RPMI7951 (cell line): Measurements from ENCODE around the gene ASRGL1. TPM values are rescaled to one million over a fixed set of nuclear protein-coding genes. Genes with fewer than 3 reads are reported as not detected.
A peak's percentile ranks its signal among the peaks of the same experiment; 100 is the strongest.
"Not testable (repeated sequence)": the region's sequence is repeated elsewhere in the genome, so short reads cannot be mapped to it uniquely, and the experiment has no call there.

Experiments used
- DNase-seq: peaks from one replicate; pipeline ENCODE4 v3.0.0-alpha.2; 2012; ENCODE audit warnings: low read depth
- total RNA-seq: library from RNA; depleted of rRNA; stranded (reverse); fragments of >200 nt; shearing (Covaris generic); gene quantifications from 2 replicates; pipeline ENCODE4 v1.2.3, GENCODE V29; 2014; rRNA removed

ASRGL1 gene
- 1.9 TPM in 2 replicates for total RNA-seq

GRCh38 chr11:62337303-62338181, at the start of gene ASRGL1:
ASRGL1 (plus strand) TSS chr11:62337448; CDS start chr11:62337978, 530 bp downstream.
- DNase-seq, result peak; percentile 59

- peak; percentile 33 for DNase-seq
Measured at GRCh38 chr11:62295504-62295903, 41.7 kb upstream of the ASRGL1 start.

GRCh38 chr11:62298975-62299374, 38.3 kb upstream of the ASRGL1 start, which contains the start of gene SCGB1D4:
SCGB1D4 (minus strand) TSS chr11:62299075; CDS start chr11:62299010, 65 bp downstream.
- DNase-seq, result no peak

- DNase-seq, result no peak
Measured at GRCh38 chr11:62306227-62306626, 31.0 kb upstream of the ASRGL1 start.

- DNase-seq, result no peak
Measured at GRCh38 chr11:62307950-62308349, 29.3 kb upstream of the ASRGL1 start.

GRCh38 chr11:62309991-62310390, 27.3 kb upstream of the ASRGL1 start:
- no peak for DNase-seq

GRCh38 chr11:62315431-62315830, 21.8 kb upstream of the ASRGL1 start:
- DNase-seq, result no peak

GRCh38 chr11:62322524-62322923, 14.7 kb upstream of the ASRGL1 start:
- no peak for DNase-seq

- peak; percentile 27 for DNase-seq
Measured at GRCh38 chr11:62324731-62325556, 12.3 kb upstream of the ASRGL1 start.

GRCh38 chr11:62325781-62326180, 11.5 kb upstream of the ASRGL1 start:
- DNase-seq, result not testable (repeated sequence)

GRCh38 chr11:62326719-62327118, 10.5 kb upstream of the ASRGL1 start:
- DNase-seq, result not testable (repeated sequence)

- not testable (repeated sequence) for DNase-seq
Measured at GRCh38 chr11:62327541-62327940, 9.7 kb upstream of the ASRGL1 start.

GRCh38 chr11:62331264-62331663, 6.0 kb upstream of the ASRGL1 start:
- DNase-seq, result not testable (repeated sequence)

- no peak for DNase-seq
Measured at GRCh38 chr11:62333768-62334167, 3.5 kb upstream of the ASRGL1 start.

- not testable (repeated sequence) for DNase-seq
Measured at GRCh38 chr11:62336949-62337302, 322 bp upstream of the ASRGL1 start.

- no peak for DNase-seq
Measured at GRCh38 chr11:62338218-62338617, 970 bp downstream of the ASRGL1 start.

GRCh38 chr11:62340269-62340901, 3.1 kb downstream of the ASRGL1 start:
- peak; percentile 42 for DNase-seq

- DNase-seq, result no peak
Measured at GRCh38 chr11:62341588-62341987, 4.3 kb downstream of the ASRGL1 start.

- DNase-seq, result not testable (repeated sequence)
Measured at GRCh38 chr11:62343646-62344190, 6.5 kb downstream of the ASRGL1 start.

GRCh38 chr11:62344210-62344609, 7.0 kb downstream of the ASRGL1 start:
- no peak for DNase-seq

GRCh38 chr11:62345861-62346260, 8.6 kb downstream of the ASRGL1 start:
- DNase-seq, result no peak
